BLaER1 (cell line): ENCODE results near the gene TWIST2.

ENCODE experiments used
- H3K27ac ChIP-seq: shearing (Covaris generic); formaldehyde crosslinking; 2 replicates; pipeline ENCODE4 v1.8.1; 2022
- H3K27me3 ChIP-seq: shearing (Covaris generic); formaldehyde crosslinking; 2 replicates; pipeline ENCODE4 v1.8.1; 2022
- H3K36me3 ChIP-seq: shearing (Covaris generic); formaldehyde crosslinking; 2 replicates; pipeline ENCODE4 v1.8.1; 2022
- H3K4me1 ChIP-seq: shearing (Covaris generic); formaldehyde crosslinking; 2 replicates; pipeline ENCODE4 v1.8.1; 2022
- H3K4me2 ChIP-seq: shearing (Covaris generic); formaldehyde crosslinking; 2 replicates; pipeline ENCODE4 v1.8.1; 2022
- H3K4me3 ChIP-seq: shearing (Covaris generic); formaldehyde crosslinking; 2 replicates; pipeline ENCODE4 v1.8.1; 2022
- H3K9ac ChIP-seq: shearing (Covaris generic); formaldehyde crosslinking; 2 replicates; pipeline ENCODE4 v1.8.1; 2022
- H3K9me3 ChIP-seq: shearing (Covaris generic); formaldehyde crosslinking; 2 replicates; pipeline ENCODE4 v1.8.1; 2022
- H4K20me1 ChIP-seq: shearing (Covaris generic); formaldehyde crosslinking; 2 replicates; pipeline ENCODE4 v1.8.1; 2022
- Cebpa-rat ChIP-seq: shearing (Covaris generic); IDR thresholded peaks from 2 replicates; pipeline ENCODE4 v1.8.1; 2022

The TWIST2 gene

GRCh38 chr2:238884812-238885408 is 37.0 kb downstream of the TWIST2 start:
- Histone ChIP-seq H3K27ac (no peak overlapping the region), H3K4me3 (no peak overlapping the region), H3K4me1 (peaks cover 15% of the 10 kb centered on the region), H3K36me3 (no peaks in the 10 kb centered on the region), H4K20me1 (no peaks in the 10 kb centered on the region), H3K27me3 (no peaks in the 10 kb centered on the region), H3K9ac (no peak overlapping the region), H3K4me2 (no peak overlapping the region), H3K9me3 (no peaks in the 10 kb centered on the region)
- TF ChIP-seq Cebpa-rat: no peak

GRCh38 chr2:238886453-238887094 is 38.7 kb downstream of the TWIST2 start:
- Histone ChIP-seq H3K4me2 (no peak overlapping the region), H3K4me1 (peaks cover 15% of the 10 kb centered on the region), H3K9me3 (no peaks in the 10 kb centered on the region)

GRCh38 chr2:238887616-238888015 is 39.7 kb downstream of the TWIST2 start:
- Histone ChIP-seq H3K36me3 (no peaks in the 10 kb centered on the region), H3K27me3 (no peaks in the 10 kb centered on the region), H3K27ac (no peak overlapping the region), H4K20me1 (no peaks in the 10 kb centered on the region), H3K4me3 (no peak overlapping the region), H3K9me3 (no peaks in the 10 kb centered on the region), H3K4me2 (no peak overlapping the region), H3K9ac (no peak overlapping the region), H3K4me1 (peaks cover 15% of the 10 kb centered on the region)
- TF ChIP-seq Cebpa-rat: no peak

More at GRCh38 chr2:238886453-238887094, 38.7 kb downstream of the TWIST2 start:
- H3K36me3 ChIP-seq: no peaks in the 10 kb centered on the region
- no peak overlapping the region for H3K4me3 ChIP-seq
- no peak overlapping the region for H3K9ac ChIP-seq
- no peaks in the 10 kb centered on the region for H4K20me1 ChIP-seq
- TF ChIP-seq Cebpa-rat: no peak
- no peak overlapping the region for H3K27ac ChIP-seq
- H3K27me3 ChIP-seq: no peaks in the 10 kb centered on the region

GRCh38 chr2:238888781-238889180 is 40.9 kb downstream of the TWIST2 start:
- Histone ChIP-seq H3K4me2 (no peak overlapping the region), H3K4me1 (peaks cover 6% of the 10 kb centered on the region), H3K9me3 (no peaks in the 10 kb centered on the region), H3K27me3 (no peaks in the 10 kb centered on the region), H3K9ac (no peak overlapping the region), H3K4me3 (no peak overlapping the region), H4K20me1 (no peaks in the 10 kb centered on the region), H3K36me3 (no peaks in the 10 kb centered on the region), H3K27ac (no peak overlapping the region)
- TF ChIP-seq Cebpa-rat: no peak

GRCh38 chr2:238890131-238890530 is 42.2 kb downstream of the TWIST2 start:
- no peaks in the 10 kb centered on the region for H3K9me3 ChIP-seq
- H3K9ac ChIP-seq: no peak overlapping the region
- H4K20me1 ChIP-seq: no peaks in the 10 kb centered on the region
- no peak for TF ChIP-seq Cebpa-rat
- no peak overlapping the region for H3K4me3 ChIP-seq
- no peak overlapping the region for H3K4me2 ChIP-seq
- no peaks in the 10 kb centered on the region for H3K4me1 ChIP-seq
- no peak overlapping the region for H3K27ac ChIP-seq
- H3K27me3 ChIP-seq: no peaks in the 10 kb centered on the region
- H3K36me3 ChIP-seq: no peaks in the 10 kb centered on the region

- Histone ChIP-seq H3K27ac (no peak overlapping the region), H3K4me1 (no peaks in the 10 kb centered on the region), H3K4me2 (no peak overlapping the region), H3K4me3 (no peak overlapping the region), H3K9me3 (no peaks in the 10 kb centered on the region), H3K9ac (no peak overlapping the region), H4K20me1 (no peaks in the 10 kb centered on the region), H3K27me3 (no peaks in the 10 kb centered on the region), H3K36me3 (no peaks in the 10 kb centered on the region)
- no peak for TF ChIP-seq Cebpa-rat
These were observed 43.0 kb downstream of the TWIST2 start for GRCh38 chr2:238890618-238891456.

GRCh38 chr2:238891457-238892203 is 43.7 kb downstream of the TWIST2 start:
- TF ChIP-seq Cebpa-rat: no peak
- Histone ChIP-seq H3K9me3 (no peaks in the 10 kb centered on the region), H3K4me2 (no peak overlapping the region), H4K20me1 (no peaks in the 10 kb centered on the region), H3K9ac (no peak overlapping the region), H3K36me3 (no peaks in the 10 kb centered on the region), H3K27me3 (no peaks in the 10 kb centered on the region), H3K4me3 (no peak overlapping the region), H3K4me1 (no peaks in the 10 kb centered on the region; the same call in 1 of the 2 replicates), H3K27ac (no peak overlapping the region)

GRCh38 chr2:238892204-238892500 is 44.3 kb downstream of the TWIST2 start:
- peaks cover 5% of the 10 kb centered on the region for H3K4me1 ChIP-seq
- H3K27ac ChIP-seq: no peak overlapping the region
- no peak for TF ChIP-seq Cebpa-rat
- no peaks in the 10 kb centered on the region for H3K27me3 ChIP-seq
- H3K36me3 ChIP-seq: no peaks in the 10 kb centered on the region
- no peak overlapping the region for H3K4me2 ChIP-seq
- no peaks in the 10 kb centered on the region for H4K20me1 ChIP-seq
- H3K4me3 ChIP-seq: no peak overlapping the region
- no peaks in the 10 kb centered on the region for H3K9me3 ChIP-seq
- H3K9ac ChIP-seq: no peak overlapping the region

- Histone ChIP-seq H3K27me3 (no peaks in the 10 kb centered on the region), H3K9me3 (no peaks in the 10 kb centered on the region), H3K4me3 (no peak overlapping the region), H3K4me1 (peaks cover 11% of the 10 kb centered on the region), H3K4me2 (no peak overlapping the region), H4K20me1 (no peaks in the 10 kb centered on the region), H3K36me3 (no peaks in the 10 kb centered on the region), H3K9ac (no peak overlapping the region), H3K27ac (no peak overlapping the region)
- no peak for TF ChIP-seq Cebpa-rat
These were observed 44.9 kb downstream of the TWIST2 start for GRCh38 chr2:238892796-238893195.
